Keratinocyte (primary cell): ENCODE measurements around the gene NEU4. TPM values are rescaled to one million over a fixed set of nuclear protein-coding genes. Genes with fewer than 3 reads are reported as not detected.

ENCODE experiments used
- DNase-seq: peaks from one replicate; pipeline ENCODE4 v3.0.0-alpha.2; 2011; ENCODE audit warnings: low read depth, missing footprints, low spot score
- FAIRE-seq: peaks from 2 replicates; lab custom pipeline; 2011; peaks lifted over from hg19 to GRCh38; lab: Jason Lieb, UNC
- H2AFZ ChIP-seq: 2 replicates; pipeline ENCODE4 v1.6.0; 2012; ENCODE audit warnings: low read length, control low read depth, inconsistent platforms; ENCODE audit not compliant: control insufficient read depth
- H3K27ac ChIP-seq: 2 replicates; pipeline ENCODE4 v1.5.1; 2011; ENCODE audit warnings: low read length; ENCODE audit not compliant: control insufficient read depth, insufficient read depth
- H3K27me3 ChIP-seq: 3 replicates; pipeline ENCODE4 v1.6.0; 2011; ENCODE audit warnings: low read length; ENCODE audit not compliant: control insufficient read depth, insufficient read depth; ENCODE audit errors: extremely low read depth
- H3K36me3 ChIP-seq, 2 experiments: 2 replicates in 1 of 2; 3 replicates in 1 of 2; pipeline ENCODE4 v1.5.1; 2011; ENCODE audit warnings: low read length in 2 of 2, mild to moderate bottlenecking in 1 of 2; ENCODE audit not compliant: control insufficient read depth in 2 of 2, insufficient read depth in 2 of 2; ENCODE audit errors: extremely low read depth in 1 of 2
- H3K4me1 ChIP-seq: 3 replicates; pipeline ENCODE4 v1.5.1; 2011; ENCODE audit warnings: low read length; ENCODE audit not compliant: control insufficient read depth, insufficient read depth; ENCODE audit errors: extremely low read depth
- H3K4me2 ChIP-seq: 3 replicates; pipeline ENCODE4 v1.6.0; 2011; ENCODE audit warnings: low read depth, low read length; ENCODE audit not compliant: control insufficient read depth, insufficient read depth; ENCODE audit errors: extremely low read depth
- H3K4me3 ChIP-seq, 3 experiments: fragments of 200-600 bp in 1 of 3; sonication (generic) in 1 of 3; 2 replicates in 2 of 3; 3 replicates in 1 of 3; pipeline ENCODE4 v1.5.1; 2011 to 2016; ENCODE audit warnings: low read length in 3 of 3, mild to moderate bottlenecking in 3 of 3, control low read depth in 2 of 3, inconsistent platforms in 1 of 3, low read depth in 1 of 3, mixed read lengths in 1 of 3, mixed run types in 1 of 3, moderate library complexity in 1 of 3; ENCODE audit not compliant: control insufficient read depth in 2 of 3, insufficient read depth in 2 of 3; ENCODE audit errors: extremely low read depth in 1 of 3
- H3K79me2 ChIP-seq: 2 replicates; pipeline ENCODE4 v1.6.0; 2012; ENCODE audit warnings: low read length; ENCODE audit not compliant: control insufficient read depth, insufficient read depth
- H3K9ac ChIP-seq: 3 replicates; pipeline ENCODE4 v1.6.0; 2011; ENCODE audit warnings: low read length; ENCODE audit not compliant: control insufficient read depth, insufficient read depth; ENCODE audit errors: extremely low read depth
- H3K9me1 ChIP-seq: 3 replicates; pipeline ENCODE4 v1.6.0; 2011; ENCODE audit warnings: low read length; ENCODE audit not compliant: control insufficient read depth, insufficient read depth; ENCODE audit errors: extremely low read depth
- H3K9me3 ChIP-seq: 2 replicates; pipeline ENCODE4 v1.5.1; 2012; ENCODE audit warnings: low read depth, low read length; ENCODE audit not compliant: control insufficient read depth
- H4K20me1 ChIP-seq: 3 replicates; pipeline ENCODE4 v1.6.0; 2011; ENCODE audit warnings: low read length; ENCODE audit not compliant: control insufficient read depth, insufficient read depth; ENCODE audit errors: extremely low read depth
- CTCF ChIP-seq, 3 experiments: IDR thresholded peaks in 1 of 3; conservative IDR thresholded peaks in 1 of 3; optimal IDR thresholded peaks in 1 of 3; 2 replicates in 2 of 3; 3 replicates in 1 of 3; pipeline versions ENCODE3 to v1.5.1; 2011; ENCODE audit warnings: low read length in 3 of 3, mild to moderate bottlenecking in 3 of 3, moderate library complexity in 2 of 3, control low read depth in 1 of 3, inconsistent platforms in 1 of 3; ENCODE audit not compliant: insufficient read depth in 2 of 3; ENCODE audit errors: extremely low read depth in 1 of 3
- EZH2 ChIP-seq: IDR thresholded peaks from one replicate; pipeline ENCODE4 v1.6.1; 2012; ENCODE audit warnings: inconsistent platforms, mild to moderate bottlenecking, low read length, moderate library complexity
- dilution Hi-C: fragments of 300-500 bp; cut with MboI; formaldehyde crosslinking; loops from one replicate; pipeline ENCODE4 v1.7.0; 2020; ENCODE audit warnings: low sequenced_read_pairs; ENCODE audit not compliant: extremely low pct_ligation_motif_present
- polyA plus RNA-seq, 5 experiments: library from polyadenylated mRNA; depleted of rRNA in 3 of 5; stranded (reverse) in 3 of 5; stranded (forward) in 1 of 5; unstranded in 1 of 5; fragments of >200 nt; gene quantifications; 1 replicate in 1 of 5; 2 replicates in 3 of 5; 3 replicates in 1 of 5; pipeline versions ENCODE4 v1.2.1 to v1.2.3, GENCODE V29; 2011 to 2012; ENCODE audit warnings: missing spikeins in 2 of 5, low read depth in 1 of 5, low replicate concordance in 1 of 5

The NEU4 gene
- polyA plus RNA-seq, 1 donor (not counting 4 experiments of a cell fraction or from before 2014, with no cell fraction given): not detected

DNA sequence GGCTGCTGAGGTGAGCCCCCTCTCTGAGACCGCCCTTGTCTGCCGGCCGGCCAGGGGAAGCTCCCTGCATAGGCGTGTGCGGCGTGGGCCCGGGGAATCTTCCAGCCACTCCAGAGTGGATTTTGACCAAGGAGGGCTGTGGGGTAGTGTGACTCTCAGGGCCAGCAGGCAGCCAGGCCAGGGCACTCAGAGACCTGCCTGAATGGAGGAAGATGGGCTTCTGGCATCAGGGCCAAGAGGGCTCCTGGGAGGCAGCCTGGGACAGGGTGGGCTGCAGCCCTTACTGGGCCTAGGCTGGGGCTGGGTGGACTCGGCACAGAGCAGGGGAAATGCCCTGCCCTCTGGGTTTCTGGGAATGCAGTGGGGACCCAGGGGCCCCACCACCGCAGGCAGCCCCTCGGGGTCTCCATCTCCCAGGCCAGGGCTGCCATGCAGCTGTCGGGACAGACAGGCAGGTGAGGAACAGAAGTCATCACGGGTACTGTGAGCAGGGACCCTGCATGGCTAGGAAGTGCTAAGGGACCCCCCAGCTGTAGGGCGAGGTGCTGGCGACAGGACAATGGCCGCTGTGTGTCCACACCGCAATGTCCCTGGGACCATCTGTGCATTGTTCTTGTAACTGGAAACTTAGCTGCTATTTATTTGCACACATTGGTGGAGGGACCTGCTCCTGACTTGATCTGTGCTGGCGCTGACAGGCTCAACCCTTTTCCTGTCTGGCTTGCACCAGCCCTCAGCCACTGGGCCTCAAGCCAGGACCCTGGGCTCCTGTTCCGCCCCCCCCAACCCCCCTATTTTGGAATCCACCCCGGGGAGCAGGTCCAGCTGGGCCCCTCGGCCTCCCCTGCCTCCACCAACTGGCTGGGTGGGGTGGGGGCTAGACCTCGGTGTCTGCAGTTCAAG, 45.6 kb downstream of the NEU4 start:
- TF ChIP-seq EZH2 (no peak), CTCF (optimal IDR thresholded peaks at IDR 0.05 in 1 of 3, IDR thresholded peaks at IDR 0.05 in 1 of 3, conservative IDR thresholded peaks at IDR 0.05 in 1 of 3; ENCODE audit: extremely low read depth in 1 of 3, insufficient read depth in 2 of 3, low read length in 3 of 3) (no peak)
- peaks cover 13% of the 10 kb centered on the region for H3K27me3 ChIP-seq
- dilution Hi-C loops: no loop called here
- no peak overlapping the region for H2AFZ ChIP-seq
- H4K20me1 ChIP-seq: no peaks in the 10 kb centered on the region
- H3K9ac ChIP-seq: no peak overlapping the region
- no peaks in the 10 kb centered on the region for H3K9me1 ChIP-seq
- H3K27ac ChIP-seq: no peak overlapping the region
- peaks cover 2% of the 10 kb centered on the region for H3K4me1 ChIP-seq
- no peaks in the 10 kb centered on the region for H3K79me2 ChIP-seq
- H3K4me3 ChIP-seq: no peak overlapping the region
- H3K4me2 ChIP-seq: no peak overlapping the region
- H3K36me3 ChIP-seq: no peaks in the 10 kb centered on the region
- DNase-seq (no peak), FAIRE-seq (no peak)
- H3K9me3 ChIP-seq: no peaks in the 10 kb centered on the region

DNA sequence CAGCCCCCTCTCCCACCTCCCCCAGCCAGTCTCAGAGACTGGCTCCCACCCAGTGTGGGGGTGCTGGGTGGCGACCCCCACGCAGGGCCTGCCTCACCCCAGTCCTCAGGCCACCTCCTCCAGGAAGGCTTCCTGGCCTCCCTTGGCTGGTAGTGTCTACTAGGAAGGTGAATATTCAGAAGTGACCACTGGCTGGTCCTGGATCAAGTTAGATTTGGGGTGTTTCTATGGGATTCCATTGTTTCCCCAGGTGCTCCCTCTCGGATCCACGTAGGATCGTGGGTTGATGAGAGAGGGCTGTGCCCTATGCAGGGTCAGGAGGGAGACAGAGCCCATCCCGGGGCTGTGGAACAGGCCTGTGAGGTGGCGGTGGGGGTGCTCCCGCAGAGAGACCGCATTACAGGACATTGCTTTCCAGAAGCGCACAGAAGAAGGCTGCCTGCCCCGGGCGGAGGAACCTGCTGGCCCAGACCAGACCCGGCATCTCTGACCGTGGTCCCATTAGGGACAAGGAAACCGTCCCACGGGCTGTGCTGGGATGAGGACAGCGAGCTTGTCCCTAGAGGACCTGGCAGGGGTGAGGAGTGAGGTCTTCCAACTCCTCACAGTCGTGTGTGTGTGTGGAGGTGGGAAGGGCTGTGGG, 46.4 kb downstream of the NEU4 start:
- Histone ChIP-seq H4K20me1 (no peaks in the 10 kb centered on the region), H3K4me2 (no peak overlapping the region), H2AFZ (no peak overlapping the region), H3K4me3 (no peak overlapping the region), H3K27ac (no peak overlapping the region), H3K36me3 (no peaks in the 10 kb centered on the region), H3K79me2 (no peaks in the 10 kb centered on the region), H3K9me3 (no peaks in the 10 kb centered on the region), H3K4me1 (peaks cover 5% of the 10 kb centered on the region), H3K27me3 (peaks cover 21% of the 10 kb centered on the region), H3K9me1 (no peaks in the 10 kb centered on the region), H3K9ac (no peak overlapping the region)
- dilution Hi-C loops: no loop called here
- FAIRE-seq (no peak), DNase-seq (no peak)
- TF ChIP-seq EZH2: no peak
